Measurements from ENCODE around the gene DAB1. TPM values are rescaled to one million over a fixed set of nuclear protein-coding genes. Genes with fewer than 3 reads are reported as not detected.
A peak's percentile ranks its signal among the peaks of the same experiment; 100 is the strongest.

DAB1 gene
- total RNA-seq, 1 donor from 2014 or later = 45.4 TPM

- peak; percentile 13 for DNase-seq
Observed at GRCh38 chr1:57162607-57163261, 261.1 kb downstream of the DAB1 start.

DNA sequence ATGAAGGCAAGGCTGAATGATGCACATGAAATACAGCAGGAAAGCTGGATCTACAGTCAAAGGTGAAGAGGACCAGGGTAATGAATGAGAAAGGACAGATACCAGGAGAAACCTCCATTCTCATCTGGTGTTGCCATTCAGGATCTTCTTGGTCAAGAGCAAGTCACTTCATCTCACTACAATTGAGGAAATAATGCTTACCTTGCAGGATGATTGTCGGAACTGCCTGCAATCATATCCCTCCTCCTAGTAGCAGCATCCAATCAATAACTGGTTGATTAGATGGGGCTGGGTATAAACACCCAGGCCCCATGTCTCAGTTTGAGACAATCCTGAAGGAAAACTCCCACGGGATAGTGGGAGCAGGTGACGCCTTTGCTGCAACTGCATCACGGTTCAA lies 263.3 kb downstream of the DAB1 start:
- no peak for DNase-seq

GRCh38 chr1:57158604-57158998 lies 265.3 kb downstream of the DAB1 start:
- no peak for DNase-seq

DNA sequence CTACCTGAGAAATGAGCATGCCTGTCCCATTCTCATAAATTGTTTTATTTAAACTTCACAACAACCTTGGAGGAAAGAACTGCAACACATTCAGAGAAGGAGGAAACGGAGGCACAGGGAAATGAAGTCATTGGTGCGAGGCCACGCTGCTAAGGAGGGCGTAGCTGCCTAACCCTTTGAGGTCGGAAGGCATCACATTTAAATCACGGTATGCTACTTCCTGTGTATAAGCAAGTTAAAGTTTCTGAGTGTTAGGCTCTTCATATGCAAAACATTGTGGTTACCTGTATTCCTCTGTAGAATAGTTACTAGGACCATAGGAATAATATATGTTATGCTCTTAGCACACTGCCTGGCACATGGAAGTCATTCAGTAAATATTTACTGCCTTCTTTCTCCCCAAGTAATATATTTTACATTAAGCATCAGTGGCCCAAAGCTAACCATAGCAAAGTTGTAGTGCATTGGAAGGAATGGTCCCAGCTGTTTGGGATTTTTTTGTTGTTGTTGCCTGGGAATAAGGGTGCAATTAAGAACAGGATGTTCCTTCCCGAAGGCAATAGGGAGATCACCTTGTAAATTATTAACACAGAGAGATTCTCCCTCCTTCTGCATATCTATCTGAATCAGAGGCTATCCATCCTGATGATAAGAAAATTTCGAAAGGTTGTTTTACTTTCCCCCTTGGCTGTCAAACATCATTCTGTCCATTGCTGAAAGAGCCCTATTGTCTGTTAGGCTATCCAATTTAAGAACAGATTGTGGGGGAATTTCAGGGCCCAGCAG lies 265.8 kb downstream of the DAB1 start:
- no peak for DNase-seq

- DNase-seq = no peak
Observed at GRCh38 chr1:57156907-57157306, 267.0 kb downstream of the DAB1 start.

DNA sequence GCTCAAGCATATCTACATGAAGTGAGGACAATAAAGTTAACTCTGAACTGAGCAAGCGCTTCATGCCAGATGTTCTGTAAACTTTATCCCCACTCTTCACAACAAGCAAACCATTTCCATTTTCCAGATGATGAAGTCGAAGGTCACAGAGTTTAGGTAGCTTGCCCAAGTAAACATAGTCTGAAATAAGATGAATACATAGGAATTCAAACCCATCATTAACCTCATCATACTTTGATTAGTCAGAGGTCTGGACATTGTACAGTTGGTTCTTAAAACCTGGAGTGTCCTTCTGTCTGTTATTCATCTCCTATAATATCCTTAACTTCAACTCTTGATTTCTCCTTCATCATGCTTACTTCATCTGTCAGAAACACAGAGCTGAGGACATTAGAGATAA lies 277.8 kb downstream of the DAB1 start:
- DNase-seq = no peak

- DNase-seq = no peak
Observed at GRCh38 chr1:57142999-57143398, 280.9 kb downstream of the DAB1 start.

GRCh38 chr1:57142169-57142568 lies 281.7 kb downstream of the DAB1 start:
- DNase-seq = no peak

GRCh38 chr1:57138432-57139078 lies 285.3 kb downstream of the DAB1 start:
- DNase-seq = no peak

GRCh38 chr1:57137980-57138379 lies 285.9 kb downstream of the DAB1 start:
- DNase-seq = no peak

- DNase-seq = no peak
Observed at GRCh38 chr1:57134803-57135202, 289.1 kb downstream of the DAB1 start.

GRCh38 chr1:57133686-57134085 lies 290.2 kb downstream of the DAB1 start:
- no peak for DNase-seq

- no peak for DNase-seq
Observed at GRCh38 chr1:57132993-57133622, 290.8 kb downstream of the DAB1 start.

DNA sequence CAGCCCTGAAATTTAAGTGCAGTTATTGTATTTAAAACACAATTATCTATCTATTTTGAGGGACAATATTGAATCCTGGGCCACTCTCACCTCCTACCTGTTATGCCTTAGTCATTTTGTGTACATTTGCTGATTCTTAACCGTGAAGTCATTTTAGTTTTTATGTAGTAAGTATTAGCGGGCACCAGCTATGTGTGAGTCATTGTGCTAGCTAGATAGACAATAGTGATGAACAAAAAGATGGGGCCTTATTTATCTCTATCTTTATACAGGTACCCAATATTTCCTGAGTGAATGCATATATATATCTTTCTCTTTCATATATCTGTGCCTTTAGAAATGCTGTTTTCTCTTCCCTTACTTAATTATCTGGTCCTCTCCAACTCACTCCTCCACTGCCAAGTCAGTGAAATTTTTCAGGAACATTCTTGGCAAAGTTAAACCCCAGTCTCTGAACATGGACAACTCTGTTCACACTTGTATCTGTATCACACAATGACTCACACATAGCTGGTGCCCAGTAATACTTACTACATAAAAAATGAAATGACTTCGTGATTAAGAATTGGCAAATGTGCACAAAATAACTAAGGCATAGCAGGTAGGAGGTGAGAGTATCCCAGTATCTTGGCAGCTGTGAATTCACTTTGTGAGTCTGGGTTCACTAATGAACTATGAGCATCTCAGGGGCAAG lies 292.0 kb downstream of the DAB1 start:
- DNase-seq = no peak

DNA sequence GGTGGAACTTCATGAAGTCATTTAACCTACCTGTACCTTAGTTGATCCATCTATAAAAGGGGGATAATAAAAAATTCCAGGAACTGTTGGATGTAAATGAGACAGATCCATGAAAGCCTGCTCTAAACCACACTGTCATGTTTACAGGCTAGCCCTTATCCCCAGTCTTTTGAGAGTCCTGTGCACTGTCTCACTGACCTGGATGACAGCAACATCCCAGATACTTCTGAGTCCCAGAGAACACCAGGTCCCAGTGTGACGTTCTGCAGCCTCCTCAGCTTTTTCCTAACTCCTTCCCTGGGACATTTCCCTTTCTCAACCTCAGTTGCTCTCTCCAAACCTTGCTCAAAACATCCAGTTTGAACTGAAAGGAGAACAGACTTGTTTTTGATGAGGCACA lies 292.6 kb downstream of the DAB1 start:
- no peak for DNase-seq

- DNase-seq = no peak
Observed at GRCh38 chr1:57129865-57130264, 294.0 kb downstream of the DAB1 start.

- DNase-seq = no peak
Observed at GRCh38 chr1:57127976-57128375, 295.9 kb downstream of the DAB1 start.

DNA sequence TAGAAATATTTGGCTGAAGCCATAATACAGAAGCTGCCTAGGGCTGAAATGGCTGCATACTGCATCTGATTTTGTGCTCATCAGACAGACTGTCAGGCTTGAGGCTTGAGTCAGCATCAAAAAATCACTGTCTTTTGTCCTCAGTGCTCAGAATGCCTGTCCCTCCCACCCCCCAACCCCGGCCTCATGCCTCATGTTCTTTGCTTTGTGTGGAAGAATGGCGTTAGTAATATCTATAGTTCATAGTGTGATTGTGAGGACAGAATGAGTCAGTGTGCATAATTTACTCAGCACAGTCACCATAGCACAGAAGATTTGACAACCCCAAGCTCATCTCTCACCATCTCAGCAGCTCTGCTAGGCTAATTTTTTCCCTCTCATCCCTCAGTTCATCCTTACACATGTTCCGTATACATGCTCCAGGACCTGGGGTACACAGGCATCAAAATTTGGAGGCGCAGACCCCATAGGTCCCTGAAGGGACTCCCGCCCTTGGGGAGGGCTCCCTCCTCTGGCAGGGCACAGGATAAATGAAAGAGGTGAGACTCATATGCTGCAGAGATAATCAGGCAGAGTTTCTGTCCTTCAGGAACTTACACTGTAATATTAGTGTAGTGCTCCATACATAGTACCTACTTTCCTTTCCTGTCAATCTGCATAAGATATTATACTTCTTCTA lies 299.0 kb downstream of the DAB1 start:
- DNase-seq = no peak

GRCh38 chr1:57124170-57124569 lies 299.7 kb downstream of the DAB1 start:
- DNase-seq = no peak

DNA sequence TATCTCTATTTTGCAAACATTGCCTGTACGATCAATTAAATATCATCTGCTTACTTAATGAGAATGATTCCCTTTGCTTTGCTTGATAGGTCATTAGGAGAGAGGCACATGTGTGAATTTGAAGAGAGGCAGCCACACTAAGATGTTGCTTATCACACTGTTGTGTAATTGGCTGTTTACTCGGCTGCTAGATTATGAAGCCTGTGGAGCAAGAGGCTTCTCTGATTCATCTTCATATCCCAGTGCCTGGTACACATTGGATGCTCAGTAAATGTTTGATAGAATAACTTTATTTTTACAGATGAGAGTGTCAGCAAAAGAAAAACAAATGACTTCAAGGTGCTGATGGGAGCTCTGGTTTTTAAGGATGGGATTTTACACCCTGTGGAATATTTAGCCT lies 301.8 kb downstream of the DAB1 start:
- DNase-seq = no peak

DNA sequence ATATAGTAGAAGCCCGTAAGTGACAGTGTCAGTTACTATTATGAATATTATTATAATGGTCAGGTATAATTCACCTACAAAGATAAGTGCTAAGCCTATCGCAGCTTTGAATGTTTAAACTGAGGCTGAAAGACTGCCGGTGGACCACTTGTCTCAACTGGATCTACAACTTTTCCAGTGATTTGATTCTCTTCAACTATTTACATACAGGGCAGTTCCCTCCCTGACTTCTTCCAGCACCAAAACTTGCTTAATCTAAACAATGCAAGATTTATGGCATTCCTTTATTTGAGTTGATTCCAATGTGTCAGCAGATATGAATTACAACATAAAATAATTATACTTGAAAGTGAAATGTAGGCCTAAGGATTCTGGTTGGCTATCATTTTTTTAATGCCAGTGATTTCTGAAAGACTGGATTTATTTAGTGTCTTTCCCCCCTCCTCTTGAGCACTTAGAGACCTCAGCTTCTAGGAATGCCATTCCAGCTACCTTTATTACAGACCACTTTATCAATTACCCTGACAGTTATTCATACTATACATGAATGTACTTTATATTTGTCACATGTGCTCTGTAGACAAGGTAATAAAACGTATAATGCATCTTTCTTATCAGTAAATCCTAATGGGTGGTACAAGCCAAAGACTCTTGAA lies 304.8 kb downstream of the DAB1 start:
- no peak for DNase-seq

Data from occipital lobe (tissue), 2 donors.